NCI-H345 treated with DMSO at 0.1 percent for 48 hours (cell line): ENCODE measurements around the gene MBTD1.
"Not testable (repeated sequence)": the region's sequence is repeated elsewhere in the genome, so short reads cannot be mapped to it uniquely, and the experiment has no call there.

Source experiments
- DNase-seq: peaks from one replicate; lab custom pipeline; 2025; ENCODE audit not compliant: unreplicated experiment; lab: John Stamatoyannopoulos, UW

MBTD1 gene

GRCh38 chr17:51256101-51256500 is 3.7 kb downstream of the MBTD1 start:
- DNase-seq = no peak

GRCh38 chr17:51255673-51256072 is 4.2 kb downstream of the MBTD1 start:
- no peak for DNase-seq

GRCh38 chr17:51251010-51251409 is 8.8 kb downstream of the MBTD1 start:
- DNase-seq = no peak

GRCh38 chr17:51250314-51250840 is 9.5 kb downstream of the MBTD1 start:
- DNase-seq = no peak

- DNase-seq = no peak
Measured at GRCh38 chr17:51245535-51245934, 14.3 kb downstream of the MBTD1 start.

GRCh38 chr17:51244041-51244440 is 15.8 kb downstream of the MBTD1 start:
- DNase-seq = no peak

- no peak for DNase-seq
Measured at GRCh38 chr17:51240275-51240674, 19.6 kb downstream of the MBTD1 start.

- no peak for DNase-seq
Measured at GRCh38 chr17:51238255-51238887, 21.5 kb downstream of the MBTD1 start.

GRCh38 chr17:51234162-51234561 is 25.7 kb downstream of the MBTD1 start:
- DNase-seq = no peak

- DNase-seq = no peak
Measured at GRCh38 chr17:51231999-51232398, 27.9 kb downstream of the MBTD1 start.

GRCh38 chr17:51230306-51230705 is 29.5 kb downstream of the MBTD1 start:
- DNase-seq = no peak

- no peak for DNase-seq
Measured at GRCh38 chr17:51229889-51230288, 30.0 kb downstream of the MBTD1 start.

GRCh38 chr17:51228161-51228560 is 31.7 kb downstream of the MBTD1 start:
- no peak for DNase-seq

GRCh38 chr17:51225523-51225922 is 34.3 kb downstream of the MBTD1 start:
- DNase-seq = not testable (repeated sequence)

GRCh38 chr17:51224402-51225262 is 35.2 kb downstream of the MBTD1 start:
- DNase-seq = no peak

GRCh38 chr17:51221322-51221721 is 38.5 kb downstream of the MBTD1 start:
- no peak for DNase-seq

- DNase-seq = no peak
Measured at GRCh38 chr17:51217946-51218345, 41.9 kb downstream of the MBTD1 start.

GRCh38 chr17:51214920-51215319 is 44.9 kb downstream of the MBTD1 start:
- DNase-seq = no peak

GRCh38 chr17:51203838-51204237 is 56.0 kb downstream of the MBTD1 start:
- no peak for DNase-seq

GRCh38 chr17:51200846-51201245 is 59.0 kb downstream of the MBTD1 start:
- no peak for DNase-seq

GRCh38 chr17:51200295-51200694 is 59.6 kb downstream of the MBTD1 start:
- no peak for DNase-seq

GRCh38 chr17:51197754-51198153 is 62.1 kb downstream of the MBTD1 start:
- no peak for DNase-seq
